IPS-20b (cell line): ENCODE results near the gene PCDH15.

Source experiments
- H3K27ac ChIP-seq: one replicate; pipeline ENCODE4 v1.5.1; 2013; ENCODE audit warnings: low read length
- H3K27me3 ChIP-seq: 2 replicates; pipeline ENCODE4 v1.6.1; 2013; ENCODE audit warnings: mild to moderate bottlenecking, low read length, inconsistent platforms; ENCODE audit not compliant: insufficient read depth
- H3K36me3 ChIP-seq: 2 replicates; pipeline ENCODE4 v1.6.1; 2013; ENCODE audit warnings: low read depth, mild to moderate bottlenecking, inconsistent platforms, low read length, moderate library complexity; ENCODE audit not compliant: insufficient read depth
- H3K4me1 ChIP-seq: 2 replicates; pipeline ENCODE4 v1.6.1; 2013; ENCODE audit warnings: mild to moderate bottlenecking, control low read depth, inconsistent platforms, low read length, moderate library complexity; ENCODE audit not compliant: insufficient read depth
- H3K4me3 ChIP-seq: 2 replicates; pipeline ENCODE4 v1.5.1; 2013; ENCODE audit warnings: mild to moderate bottlenecking, low read length, inconsistent platforms
- H3K9ac ChIP-seq: 2 replicates; pipeline ENCODE4 v1.6.1; 2013; ENCODE audit warnings: low read depth, mild to moderate bottlenecking, inconsistent platforms, low read length, moderate library complexity
- H3K9me3 ChIP-seq: 2 replicates; pipeline ENCODE4 v1.6.1; 2013; ENCODE audit warnings: mild to moderate bottlenecking, low read depth, low read length, inconsistent platforms; ENCODE audit not compliant: insufficient read depth

PCDH15 gene

DNA sequence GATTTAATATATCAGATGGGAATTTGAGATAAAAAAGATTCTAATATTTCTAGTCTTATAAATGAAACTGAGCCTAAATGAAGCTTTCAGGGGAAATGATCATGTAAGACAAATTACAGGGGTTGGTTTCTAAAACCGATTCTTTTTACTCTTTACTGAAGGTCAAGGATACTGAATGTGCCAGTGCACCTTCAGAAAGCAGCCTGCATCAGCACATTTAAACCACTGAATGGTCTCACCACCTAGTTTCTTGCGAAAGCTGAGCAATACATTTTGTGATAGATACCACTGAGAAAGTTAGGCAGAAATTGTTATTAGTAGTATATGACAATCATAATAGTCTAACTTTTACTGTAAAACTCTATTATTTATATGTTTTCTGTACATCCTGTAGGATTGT, 180.7 kb downstream of the PCDH15 start:
- no peaks in the 10 kb centered on the region for H3K9me3 ChIP-seq
- H3K4me1 ChIP-seq = no peaks in the 10 kb centered on the region
- H3K9ac ChIP-seq = no peak overlapping the region
- H3K4me3 ChIP-seq = no peak overlapping the region
- no peaks in the 10 kb centered on the region for H3K36me3 ChIP-seq
- no peak overlapping the region for H3K27ac ChIP-seq
- H3K27me3 ChIP-seq = no peaks in the 10 kb centered on the region

DNA sequence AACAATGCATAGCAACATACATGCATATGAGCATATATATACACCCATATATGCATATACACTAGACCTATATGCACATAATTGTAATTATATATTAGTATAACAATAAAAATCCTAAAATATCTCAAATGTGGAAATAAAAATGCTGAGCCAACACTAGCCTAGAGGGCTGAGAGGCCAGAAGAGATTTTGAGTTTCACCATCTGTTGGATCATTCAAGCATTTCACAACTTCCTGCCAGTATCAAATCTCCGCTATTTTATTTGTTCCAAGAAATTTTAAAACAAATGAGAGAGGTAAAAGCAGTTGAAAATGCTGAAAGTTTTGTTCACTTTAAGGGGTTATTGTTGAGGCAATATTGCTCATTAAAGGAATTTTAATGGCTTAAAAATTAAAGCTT, 187.0 kb downstream of the PCDH15 start:
- Histone ChIP-seq H3K27me3 (no peaks in the 10 kb centered on the region), H3K4me3 (no peak overlapping the region), H3K27ac (no peak overlapping the region), H3K9me3 (no peaks in the 10 kb centered on the region), H3K36me3 (no peaks in the 10 kb centered on the region), H3K9ac (no peak overlapping the region), H3K4me1 (no peaks in the 10 kb centered on the region)

DNA sequence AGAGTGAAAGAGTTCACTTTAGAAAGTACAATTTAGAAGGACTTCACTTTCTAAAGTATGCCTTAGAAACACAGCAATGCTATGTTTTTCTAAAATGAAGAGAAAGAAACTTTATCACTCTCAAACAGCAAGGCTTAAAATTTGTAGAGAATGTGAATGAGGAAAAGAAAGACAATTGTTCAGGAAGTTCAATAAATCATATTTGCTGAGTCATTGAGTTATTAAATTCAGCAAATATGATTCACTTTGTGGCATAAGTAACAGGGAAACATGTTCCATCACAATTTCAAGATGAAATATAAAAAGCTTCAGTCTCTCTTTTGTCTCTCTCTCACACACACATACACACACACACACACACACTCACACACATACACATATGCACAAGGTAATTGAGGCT, 187.9 kb downstream of the PCDH15 start:
- Histone ChIP-seq H3K27me3 (no peaks in the 10 kb centered on the region), H3K9me3 (no peaks in the 10 kb centered on the region), H3K4me3 (no peak overlapping the region), H3K4me1 (no peaks in the 10 kb centered on the region), H3K27ac (no peak overlapping the region), H3K36me3 (no peaks in the 10 kb centered on the region), H3K9ac (no peak overlapping the region)

DNA sequence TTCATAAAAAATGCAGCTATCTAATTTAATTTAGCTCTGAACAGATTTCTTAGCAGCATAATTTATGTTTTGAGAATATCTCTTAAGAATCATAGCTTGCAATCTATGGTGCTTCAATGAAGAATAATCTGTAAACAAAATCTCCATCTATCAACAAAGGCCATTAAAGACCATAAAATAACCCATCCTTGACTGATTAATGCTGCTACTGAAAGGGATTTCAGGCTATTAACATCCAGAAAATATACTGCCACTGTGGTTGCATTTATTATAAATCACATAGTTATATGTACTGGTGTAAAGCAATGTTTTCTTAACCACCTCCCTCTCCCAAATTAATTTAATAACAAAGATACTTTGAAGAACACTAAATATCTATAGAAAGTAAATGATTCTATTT, 191.6 kb downstream of the PCDH15 start:
- Histone ChIP-seq H3K27me3 (no peaks in the 10 kb centered on the region), H3K27ac (no peak overlapping the region), H3K9me3 (no peaks in the 10 kb centered on the region), H3K36me3 (no peaks in the 10 kb centered on the region), H3K9ac (no peak overlapping the region), H3K4me1 (no peaks in the 10 kb centered on the region), H3K4me3 (no peak overlapping the region)

DNA sequence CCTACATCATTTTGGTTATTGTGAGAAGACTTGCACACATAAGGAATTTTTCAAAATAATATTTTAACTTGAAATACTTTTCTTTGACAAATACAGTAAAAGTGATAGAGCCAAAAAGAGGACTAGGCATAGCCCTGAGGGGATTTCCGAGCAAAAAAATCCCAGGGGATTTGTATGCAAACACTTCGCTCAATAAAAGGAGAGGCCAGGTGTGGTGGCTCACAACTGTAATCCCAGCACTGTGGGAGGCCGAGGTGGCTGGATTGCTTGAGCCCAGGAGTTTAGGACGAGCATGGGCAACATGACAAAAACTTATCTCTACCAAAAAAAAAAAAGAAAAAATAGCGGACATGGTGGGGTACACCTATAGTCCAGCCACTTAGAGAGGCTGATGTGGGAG, 193.0 kb downstream of the PCDH15 start:
- H3K27me3 ChIP-seq = no peaks in the 10 kb centered on the region
- no peaks in the 10 kb centered on the region for H3K9me3 ChIP-seq
- H3K4me1 ChIP-seq = no peaks in the 10 kb centered on the region
- H3K9ac ChIP-seq = no peak overlapping the region
- H3K27ac ChIP-seq = no peak overlapping the region
- H3K4me3 ChIP-seq = no peak overlapping the region
- H3K36me3 ChIP-seq = no peaks in the 10 kb centered on the region

DNA sequence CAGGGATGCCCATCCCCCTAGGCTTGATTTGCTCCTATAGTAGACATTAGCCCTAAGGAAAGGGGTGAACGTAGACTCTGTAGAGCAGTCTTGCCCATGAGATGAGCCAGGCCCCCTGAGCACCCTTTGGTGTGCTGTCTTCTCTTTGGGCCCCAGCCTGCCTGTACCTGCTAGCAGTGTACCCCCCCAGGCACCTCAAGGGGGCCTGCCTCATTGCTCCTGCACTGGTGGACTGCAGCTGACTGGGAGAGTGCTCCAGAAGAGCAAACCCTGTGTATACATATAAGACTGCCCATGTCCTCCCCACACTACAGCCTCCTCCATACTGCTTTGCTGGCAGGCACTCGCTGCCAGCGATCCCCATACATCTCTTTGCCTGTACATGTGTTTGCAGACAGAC, 206.7 kb downstream of the PCDH15 start:
- Histone ChIP-seq H3K4me3 (no peak overlapping the region), H3K36me3 (no peaks in the 10 kb centered on the region), H3K4me1 (no peaks in the 10 kb centered on the region), H3K9ac (no peak overlapping the region), H3K27me3 (no peaks in the 10 kb centered on the region), H3K9me3 (no peaks in the 10 kb centered on the region), H3K27ac (no peak overlapping the region)

DNA sequence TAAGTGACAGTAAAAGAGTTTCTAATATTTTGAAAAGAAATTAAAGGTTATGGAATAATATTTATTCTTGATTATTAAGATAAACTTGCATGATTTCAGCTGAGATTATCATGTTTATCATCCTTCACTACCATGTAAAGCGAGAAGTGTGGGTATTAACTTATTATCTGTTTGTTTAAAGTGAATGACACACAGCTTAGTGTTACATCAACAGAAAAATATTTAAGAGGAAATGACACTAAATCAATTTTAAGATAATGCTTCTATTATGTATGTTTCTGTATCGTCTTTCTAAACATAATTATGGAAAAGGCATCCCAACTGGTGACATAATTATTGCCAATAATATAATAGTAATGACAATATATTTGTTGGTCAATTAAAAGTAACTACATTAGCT, 213.1 kb downstream of the PCDH15 start:
- Histone ChIP-seq H3K4me3 (no peak overlapping the region), H3K4me1 (no peaks in the 10 kb centered on the region), H3K27ac (no peak overlapping the region), H3K9ac (no peak overlapping the region), H3K9me3 (no peaks in the 10 kb centered on the region), H3K36me3 (no peaks in the 10 kb centered on the region), H3K27me3 (no peaks in the 10 kb centered on the region)

DNA sequence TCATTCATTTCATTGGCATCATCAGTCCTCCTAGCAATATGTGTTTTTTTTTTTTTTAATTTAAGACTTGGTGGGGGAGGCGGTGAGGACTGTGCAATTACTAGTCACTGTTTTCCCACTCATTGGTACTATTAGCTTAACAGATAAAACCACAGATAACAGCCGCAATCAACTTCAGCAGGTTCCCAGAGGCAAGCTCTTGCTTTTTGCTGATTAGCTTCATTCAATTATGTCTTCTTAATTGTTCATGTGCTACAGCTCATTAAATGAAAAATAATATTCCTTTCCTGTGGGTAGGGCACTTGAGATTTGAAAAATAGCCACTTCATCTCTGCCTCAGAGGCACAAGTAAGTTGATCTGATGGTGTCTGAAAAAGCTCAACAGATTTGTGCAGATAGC, 215.5 kb downstream of the PCDH15 start:
- Histone ChIP-seq H3K4me1 (no peaks in the 10 kb centered on the region), H3K27ac (no peak overlapping the region), H3K27me3 (no peaks in the 10 kb centered on the region), H3K9me3 (no peaks in the 10 kb centered on the region), H3K36me3 (no peaks in the 10 kb centered on the region), H3K9ac (no peak overlapping the region), H3K4me3 (no peak overlapping the region)

DNA sequence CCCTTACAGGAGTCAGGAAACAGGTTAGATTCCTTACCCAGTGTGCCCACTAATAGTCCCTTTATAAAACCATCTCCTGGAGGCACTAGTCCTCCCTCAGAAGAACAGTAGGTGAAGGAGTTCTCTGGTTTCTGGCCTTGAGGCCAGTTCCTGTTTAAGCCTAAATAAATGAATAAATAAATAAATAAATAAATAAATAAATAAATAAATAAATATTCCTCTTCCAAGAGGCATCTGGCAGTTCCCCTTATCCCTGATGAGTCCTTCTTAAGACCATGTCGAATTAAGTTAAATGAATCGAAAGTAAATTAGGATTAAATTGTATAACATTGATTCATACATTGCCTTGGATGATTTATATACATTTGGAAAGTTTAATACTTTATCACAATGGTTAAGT, 223.3 kb downstream of the PCDH15 start:
- Histone ChIP-seq H3K9ac (no peak overlapping the region), H3K36me3 (no peaks in the 10 kb centered on the region), H3K4me3 (no peak overlapping the region), H3K4me1 (no peaks in the 10 kb centered on the region), H3K27me3 (no peaks in the 10 kb centered on the region), H3K9me3 (no peaks in the 10 kb centered on the region), H3K27ac (no peak overlapping the region)

DNA sequence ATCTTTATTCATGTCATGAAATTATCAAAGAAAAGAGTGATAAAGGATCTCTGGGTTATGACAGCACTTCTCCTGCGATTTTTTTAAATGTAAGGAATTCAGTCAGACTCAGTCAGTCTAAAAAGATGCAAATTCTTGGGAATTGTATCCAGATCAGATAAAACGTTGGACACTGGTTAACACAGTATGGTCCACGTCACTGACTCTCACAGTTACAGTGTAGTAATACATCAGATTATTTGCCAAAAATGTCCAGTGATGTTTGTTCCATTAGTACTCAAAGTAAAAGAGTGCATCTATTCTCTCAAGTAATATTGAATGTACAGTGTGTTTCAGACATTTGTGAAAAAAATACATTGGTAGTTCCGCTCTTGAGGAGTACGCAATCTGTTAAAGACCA, 224.5 kb downstream of the PCDH15 start:
- Histone ChIP-seq H3K36me3 (no peaks in the 10 kb centered on the region), H3K4me1 (no peaks in the 10 kb centered on the region), H3K27ac (no peak overlapping the region), H3K9ac (no peak overlapping the region), H3K9me3 (no peaks in the 10 kb centered on the region), H3K4me3 (no peak overlapping the region), H3K27me3 (no peaks in the 10 kb centered on the region)

DNA sequence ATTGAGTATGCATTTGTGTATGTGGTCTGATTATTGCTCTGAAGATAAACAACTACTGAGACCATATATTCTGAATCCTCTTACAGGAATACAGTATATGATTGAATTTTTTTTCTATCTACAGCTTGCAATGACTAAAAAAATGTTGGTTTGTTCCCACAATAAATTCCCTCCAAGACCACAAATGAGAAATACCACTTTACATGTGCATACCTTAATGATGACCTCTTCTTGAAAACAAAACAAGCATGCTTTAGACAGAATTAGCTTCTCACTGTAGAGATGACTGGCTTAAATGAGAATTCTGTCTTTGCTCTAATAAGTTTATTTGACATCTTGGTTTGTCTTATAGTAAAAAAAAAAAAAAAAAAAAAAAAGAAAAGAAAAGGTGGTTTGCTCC, 241.5 kb downstream of the PCDH15 start:
- Histone ChIP-seq H3K4me3 (no peak overlapping the region), H3K9me3 (no peaks in the 10 kb centered on the region), H3K9ac (no peak overlapping the region), H3K27me3 (no peaks in the 10 kb centered on the region), H3K4me1 (no peaks in the 10 kb centered on the region; the same call in 1 of the 2 replicates), H3K36me3 (no peaks in the 10 kb centered on the region), H3K27ac (no peak overlapping the region)

DNA sequence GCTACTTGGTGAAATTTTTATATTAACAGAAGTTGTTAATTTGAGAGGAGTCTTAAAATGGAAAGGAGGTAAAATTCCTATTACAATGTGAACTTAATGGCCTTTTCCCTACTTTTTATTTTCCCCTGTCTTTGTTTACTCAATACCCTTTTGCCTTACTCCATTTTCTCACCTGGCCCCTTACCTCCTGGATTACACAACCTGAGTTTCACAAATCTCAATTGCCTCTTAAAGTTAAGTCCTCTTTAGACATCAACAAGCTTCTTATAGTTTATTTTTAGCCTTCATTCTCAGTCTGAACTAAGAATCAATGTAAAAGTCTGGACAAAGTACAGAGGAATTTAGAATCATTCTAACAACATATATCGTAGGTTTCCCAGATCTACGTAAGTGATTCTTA, 247.0 kb downstream of the PCDH15 start:
- Histone ChIP-seq H3K9me3 (no peaks in the 10 kb centered on the region), H3K4me3 (no peak overlapping the region), H3K9ac (no peak overlapping the region), H3K27me3 (no peaks in the 10 kb centered on the region), H3K27ac (no peak overlapping the region), H3K36me3 (no peaks in the 10 kb centered on the region), H3K4me1 (no peaks in the 10 kb centered on the region)

DNA sequence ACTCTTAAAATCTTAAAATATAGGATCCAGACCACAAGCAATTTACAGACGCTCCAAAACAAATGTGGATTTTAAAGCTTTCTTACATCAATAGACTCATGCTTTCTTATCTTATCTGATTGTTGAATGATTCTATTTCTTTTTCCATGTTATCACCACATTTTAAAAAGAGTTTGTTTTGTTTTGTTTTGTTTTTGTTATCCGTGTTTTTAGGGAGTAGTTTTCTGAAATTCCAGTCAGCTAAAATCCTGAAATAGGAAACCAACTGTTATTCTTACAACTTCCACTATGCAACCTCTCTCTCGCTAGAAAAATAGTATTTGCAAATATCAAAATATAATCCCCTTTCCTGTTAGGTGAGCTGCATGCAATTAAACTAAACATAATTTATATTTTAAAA, 251.0 kb downstream of the PCDH15 start:
- no peak overlapping the region for H3K9ac ChIP-seq
- no peak overlapping the region for H3K4me3 ChIP-seq
- no peaks in the 10 kb centered on the region for H3K9me3 ChIP-seq
- H3K4me1 ChIP-seq = no peaks in the 10 kb centered on the region
- H3K36me3 ChIP-seq = no peaks in the 10 kb centered on the region
- H3K27ac ChIP-seq = no peak overlapping the region
- H3K27me3 ChIP-seq = no peaks in the 10 kb centered on the region
